ENCODE results near the gene DDX39A.

DNA sequence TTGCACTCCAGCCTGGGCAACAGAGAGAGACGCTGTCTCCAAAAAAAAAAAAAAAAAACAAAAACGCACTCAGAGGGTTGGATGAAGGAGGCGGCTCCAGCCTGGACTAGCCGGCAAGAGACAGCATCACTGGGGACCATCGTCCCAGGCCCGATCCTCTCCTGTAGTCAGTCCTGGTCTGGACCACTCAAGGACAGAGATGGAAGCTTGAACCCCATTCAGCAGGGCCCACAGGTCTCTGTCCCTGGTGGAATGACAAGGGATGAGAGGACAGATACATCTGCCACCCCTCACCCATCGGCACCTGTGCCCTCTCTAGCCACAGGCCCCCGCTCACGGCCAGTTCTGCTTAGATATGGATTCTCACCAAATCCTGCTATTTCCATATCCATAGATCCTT, 23.9 kb downstream of the DDX39A start:
- TF ChIP-seq, protein P1, sequence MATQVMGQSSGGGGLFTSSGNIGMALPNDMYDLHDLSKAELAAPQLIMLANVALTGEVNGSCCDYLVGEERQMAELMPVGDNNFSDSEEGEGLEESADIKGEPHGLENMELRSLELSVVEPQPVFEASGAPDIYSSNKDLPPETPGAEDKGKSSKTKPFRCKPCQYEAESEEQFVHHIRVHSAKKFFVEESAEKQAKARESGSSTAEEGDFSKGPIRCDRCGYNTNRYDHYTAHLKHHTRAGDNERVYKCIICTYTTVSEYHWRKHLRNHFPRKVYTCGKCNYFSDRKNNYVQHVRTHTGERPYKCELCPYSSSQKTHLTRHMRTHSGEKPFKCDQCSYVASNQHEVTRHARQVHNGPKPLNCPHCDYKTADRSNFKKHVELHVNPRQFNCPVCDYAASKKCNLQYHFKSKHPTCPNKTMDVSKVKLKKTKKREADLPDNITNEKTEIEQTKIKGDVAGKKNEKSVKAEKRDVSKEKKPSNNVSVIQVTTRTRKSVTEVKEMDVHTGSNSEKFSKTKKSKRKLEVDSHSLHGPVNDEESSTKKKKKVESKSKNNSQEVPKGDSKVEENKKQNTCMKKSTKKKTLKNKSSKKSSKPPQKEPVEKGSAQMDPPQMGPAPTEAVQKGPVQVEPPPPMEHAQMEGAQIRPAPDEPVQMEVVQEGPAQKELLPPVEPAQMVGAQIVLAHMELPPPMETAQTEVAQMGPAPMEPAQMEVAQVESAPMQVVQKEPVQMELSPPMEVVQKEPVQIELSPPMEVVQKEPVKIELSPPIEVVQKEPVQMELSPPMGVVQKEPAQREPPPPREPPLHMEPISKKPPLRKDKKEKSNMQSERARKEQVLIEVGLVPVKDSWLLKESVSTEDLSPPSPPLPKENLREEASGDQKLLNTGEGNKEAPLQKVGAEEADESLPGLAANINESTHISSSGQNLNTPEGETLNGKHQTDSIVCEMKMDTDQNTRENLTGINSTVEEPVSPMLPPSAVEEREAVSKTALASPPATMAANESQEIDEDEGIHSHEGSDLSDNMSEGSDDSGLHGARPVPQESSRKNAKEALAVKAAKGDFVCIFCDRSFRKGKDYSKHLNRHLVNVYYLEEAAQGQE (IDR thresholded peaks at IDR 0.05; ENCODE audit: borderline replicate concordance in 1 of 2, low read depth in 1 of 2, low read length in 2 of 2): no peak
- TF ChIP-seq CREB1 (IDR thresholded peaks at IDR 0.05): no peak
- no peak for TF ChIP-seq CREB1 (CRISPR knock-in tag; IDR thresholded peaks at IDR 0.05)
- TF ChIP-seq ZNF333 (CRISPR knock-in tag; IDR thresholded peaks at IDR 0.05; ENCODE audit: borderline replicate concordance): no peak
- TF ChIP-seq, protein P2, sequence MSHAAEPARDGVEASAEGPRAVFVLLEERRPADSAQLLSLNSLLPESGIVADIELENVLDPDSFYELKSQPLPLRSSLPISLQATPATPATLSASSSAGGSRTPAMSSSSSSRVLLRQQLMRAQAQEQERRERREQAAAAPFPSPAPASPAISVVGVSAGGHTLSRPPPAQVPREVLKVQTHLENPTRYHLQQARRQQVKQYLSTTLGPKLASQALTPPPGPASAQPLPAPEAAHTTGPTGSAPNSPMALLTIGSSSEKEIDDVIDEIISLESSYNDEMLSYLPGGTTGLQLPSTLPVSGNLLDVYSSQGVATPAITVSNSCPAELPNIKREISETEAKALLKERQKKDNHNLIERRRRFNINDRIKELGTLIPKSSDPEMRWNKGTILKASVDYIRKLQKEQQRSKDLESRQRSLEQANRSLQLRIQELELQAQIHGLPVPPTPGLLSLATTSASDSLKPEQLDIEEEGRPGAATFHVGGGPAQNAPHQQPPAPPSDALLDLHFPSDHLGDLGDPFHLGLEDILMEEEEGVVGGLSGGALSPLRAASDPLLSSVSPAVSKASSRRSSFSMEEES (CRISPR knock-in tag; IDR thresholded peaks at IDR 0.05): no peak
- TF ChIP-seq ZBTB7A (CRISPR knock-in tag; IDR thresholded peaks at IDR 0.05): no peak
- TF ChIP-seq POLR2A (IDR thresholded peaks at IDR 0.05; ENCODE audit: insufficient read depth in 1 of 2, low read depth in 2 of 2, low read length in 2 of 2): no peak
- TF ChIP-seq ZNF644 (CRISPR knock-in tag; IDR thresholded peaks at IDR 0.05; ENCODE audit: low read depth): no peak
- TF ChIP-seq, protein P3, sequence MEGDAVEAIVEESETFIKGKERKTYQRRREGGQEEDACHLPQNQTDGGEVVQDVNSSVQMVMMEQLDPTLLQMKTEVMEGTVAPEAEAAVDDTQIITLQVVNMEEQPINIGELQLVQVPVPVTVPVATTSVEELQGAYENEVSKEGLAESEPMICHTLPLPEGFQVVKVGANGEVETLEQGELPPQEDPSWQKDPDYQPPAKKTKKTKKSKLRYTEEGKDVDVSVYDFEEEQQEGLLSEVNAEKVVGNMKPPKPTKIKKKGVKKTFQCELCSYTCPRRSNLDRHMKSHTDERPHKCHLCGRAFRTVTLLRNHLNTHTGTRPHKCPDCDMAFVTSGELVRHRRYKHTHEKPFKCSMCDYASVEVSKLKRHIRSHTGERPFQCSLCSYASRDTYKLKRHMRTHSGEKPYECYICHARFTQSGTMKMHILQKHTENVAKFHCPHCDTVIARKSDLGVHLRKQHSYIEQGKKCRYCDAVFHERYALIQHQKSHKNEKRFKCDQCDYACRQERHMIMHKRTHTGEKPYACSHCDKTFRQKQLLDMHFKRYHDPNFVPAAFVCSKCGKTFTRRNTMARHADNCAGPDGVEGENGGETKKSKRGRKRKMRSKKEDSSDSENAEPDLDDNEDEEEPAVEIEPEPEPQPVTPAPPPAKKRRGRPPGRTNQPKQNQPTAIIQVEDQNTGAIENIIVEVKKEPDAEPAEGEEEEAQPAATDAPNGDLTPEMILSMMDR (CRISPR knock-in tag; IDR thresholded peaks at IDR 0.05): no peak
